ENCODE data around the gene C5orf15.

Gene C5orf15

GRCh38 chr5:134000696-134001453 is 32.5 kb upstream of the C5orf15 start:
- no peaks in the 10 kb centered on the region for H3K9me3 ChIP-seq (ENCODE audit: severe bottlenecking)
- H3K27me3 ChIP-seq (ENCODE audit: insufficient read depth, low read depth, severe bottlenecking), result no peaks in the 10 kb centered on the region
- no peak overlapping the region for H3K27ac ChIP-seq
- H3K4me3 ChIP-seq (ENCODE audit: low read depth, low read length), result no peak overlapping the region
- no peak for DNase-seq
- peaks cover 33% of the 10 kb centered on the region for H3K36me3 ChIP-seq
- TF ChIP-seq, protein P1, sequence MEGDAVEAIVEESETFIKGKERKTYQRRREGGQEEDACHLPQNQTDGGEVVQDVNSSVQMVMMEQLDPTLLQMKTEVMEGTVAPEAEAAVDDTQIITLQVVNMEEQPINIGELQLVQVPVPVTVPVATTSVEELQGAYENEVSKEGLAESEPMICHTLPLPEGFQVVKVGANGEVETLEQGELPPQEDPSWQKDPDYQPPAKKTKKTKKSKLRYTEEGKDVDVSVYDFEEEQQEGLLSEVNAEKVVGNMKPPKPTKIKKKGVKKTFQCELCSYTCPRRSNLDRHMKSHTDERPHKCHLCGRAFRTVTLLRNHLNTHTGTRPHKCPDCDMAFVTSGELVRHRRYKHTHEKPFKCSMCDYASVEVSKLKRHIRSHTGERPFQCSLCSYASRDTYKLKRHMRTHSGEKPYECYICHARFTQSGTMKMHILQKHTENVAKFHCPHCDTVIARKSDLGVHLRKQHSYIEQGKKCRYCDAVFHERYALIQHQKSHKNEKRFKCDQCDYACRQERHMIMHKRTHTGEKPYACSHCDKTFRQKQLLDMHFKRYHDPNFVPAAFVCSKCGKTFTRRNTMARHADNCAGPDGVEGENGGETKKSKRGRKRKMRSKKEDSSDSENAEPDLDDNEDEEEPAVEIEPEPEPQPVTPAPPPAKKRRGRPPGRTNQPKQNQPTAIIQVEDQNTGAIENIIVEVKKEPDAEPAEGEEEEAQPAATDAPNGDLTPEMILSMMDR (IDR thresholded peaks at IDR 0.05; ENCODE audit: low read depth, low read length), result no peak

DNA sequence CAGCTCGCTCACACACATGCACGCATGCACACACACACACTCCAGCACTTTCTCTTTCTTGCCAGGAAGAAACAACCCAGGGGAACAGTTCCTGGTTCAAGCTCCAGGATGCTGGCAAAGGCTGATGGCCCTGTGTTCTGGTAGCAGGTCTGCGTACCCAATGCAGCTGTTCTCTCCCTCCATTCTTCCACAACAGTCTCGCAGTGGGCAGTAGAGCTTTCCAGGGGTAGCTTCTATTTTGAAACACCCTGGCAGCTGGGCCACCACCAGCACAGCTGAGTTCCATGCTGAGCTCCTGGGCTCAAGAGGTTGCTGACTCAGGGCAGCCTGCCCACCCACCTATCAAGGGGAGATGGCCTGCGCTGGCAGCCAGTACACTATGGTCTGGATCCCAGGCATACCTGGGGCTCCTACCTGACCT is 31.7 kb upstream of the C5orf15 start:
- Histone ChIP-seq H3K36me3 (peaks cover 34% of the 10 kb centered on the region), H3K27ac (no peak overlapping the region)
- TF ChIP-seq, protein P1 (IDR thresholded peaks at IDR 0.05; ENCODE audit: low read depth, low read length), result no peak

DNA sequence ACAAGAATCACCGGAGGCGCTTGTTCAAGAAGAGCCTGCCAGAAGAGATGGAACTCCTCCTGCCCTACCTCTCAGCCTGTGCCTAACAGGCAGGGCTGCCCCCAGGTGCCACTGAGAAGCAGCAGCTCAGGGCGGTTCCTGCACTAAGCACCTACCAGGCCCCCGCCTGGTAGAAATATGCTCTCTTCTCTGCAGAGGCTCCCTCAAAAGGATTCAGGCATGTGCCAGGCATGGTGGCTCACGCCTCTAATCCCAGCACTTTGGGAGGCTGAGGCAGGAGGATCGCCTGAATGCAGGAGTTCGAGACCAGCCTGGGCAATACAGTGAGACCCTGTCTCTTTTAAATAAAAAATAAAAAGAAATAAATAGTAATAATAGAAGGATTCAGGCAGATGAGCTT is 30.4 kb upstream of the C5orf15 start:
- Histone ChIP-seq H3K27ac (no peak overlapping the region), H3K9me3 (ENCODE audit: severe bottlenecking) (no peaks in the 10 kb centered on the region), H3K36me3 (peaks cover 35% of the 10 kb centered on the region), H3K4me3 (ENCODE audit: low read depth, low read length) (no peak overlapping the region), H3K27me3 (ENCODE audit: insufficient read depth, low read depth, severe bottlenecking) (no peaks in the 10 kb centered on the region)
- TF ChIP-seq, protein P1 (IDR thresholded peaks at IDR 0.05; ENCODE audit: low read depth, low read length), result no peak
- no peak for DNase-seq

More for the DNA sequence above, 31.7 kb upstream of the C5orf15 start:
- Histone ChIP-seq H3K9me3 (ENCODE audit: severe bottlenecking) (no peaks in the 10 kb centered on the region), H3K27me3 (ENCODE audit: insufficient read depth, low read depth, severe bottlenecking) (no peaks in the 10 kb centered on the region), H3K4me3 (ENCODE audit: low read depth, low read length) (no peak overlapping the region)
- DNase-seq, result no peak

DNA sequence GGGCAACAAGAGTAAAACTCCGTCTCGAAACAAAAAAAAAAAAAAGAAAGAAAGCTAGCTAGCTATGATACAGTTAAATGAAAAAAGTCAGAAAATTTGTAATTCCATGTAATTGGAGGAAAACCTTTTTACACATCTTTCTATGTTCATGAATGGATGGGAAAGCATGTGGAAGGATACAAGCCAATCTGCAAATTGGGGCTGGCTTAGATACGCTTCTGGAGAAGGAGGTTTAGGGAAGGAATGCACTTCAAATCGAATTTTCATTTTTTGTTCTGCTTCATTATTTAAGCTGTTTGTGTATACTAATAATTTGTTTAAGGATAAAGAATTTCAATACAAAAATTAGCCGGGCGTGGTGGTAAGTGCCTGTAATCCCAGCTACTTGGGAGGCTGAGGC is 29.6 kb upstream of the C5orf15 start:
- H3K36me3 ChIP-seq, result peaks cover 32% of the 10 kb centered on the region
- no peaks in the 10 kb centered on the region for H3K27me3 ChIP-seq (ENCODE audit: insufficient read depth, low read depth, severe bottlenecking)
- H3K9me3 ChIP-seq (ENCODE audit: severe bottlenecking), result no peaks in the 10 kb centered on the region
- no peak for DNase-seq
- no peak overlapping the region for H3K27ac ChIP-seq
- TF ChIP-seq, protein P1 (IDR thresholded peaks at IDR 0.05; ENCODE audit: low read depth, low read length), result no peak
- H3K4me3 ChIP-seq (ENCODE audit: low read depth, low read length), result no peak overlapping the region

DNA sequence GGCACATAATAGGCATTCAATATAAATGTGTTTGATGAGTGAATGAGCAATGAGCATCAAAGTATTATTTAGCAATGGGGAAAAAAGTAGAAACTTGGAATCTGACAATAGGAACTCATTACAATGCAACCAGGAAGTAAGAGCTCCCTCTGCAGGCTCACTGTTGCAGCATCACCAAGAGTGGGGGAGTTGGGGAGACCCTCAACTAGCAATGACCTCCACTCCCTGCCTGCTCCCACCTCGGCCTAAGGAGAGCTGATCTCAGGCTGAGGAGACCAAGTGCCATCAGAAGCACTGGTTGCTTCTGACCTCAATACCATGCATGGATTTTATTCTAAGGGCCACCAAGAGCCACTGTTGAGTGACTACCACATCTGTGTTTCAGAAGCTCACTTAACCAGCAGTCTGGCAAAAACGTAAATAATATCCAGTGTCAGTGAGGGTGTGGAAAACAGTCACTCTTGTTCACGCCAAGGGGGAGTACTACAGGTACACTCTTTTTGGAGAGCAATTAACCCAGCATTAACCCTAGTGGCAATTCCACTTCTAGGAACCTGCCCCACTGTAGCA is 28.3 kb upstream of the C5orf15 start:
- Histone ChIP-seq H3K27me3 (ENCODE audit: insufficient read depth, low read depth, severe bottlenecking) (no peaks in the 10 kb centered on the region), H3K9me3 (ENCODE audit: severe bottlenecking) (no peaks in the 10 kb centered on the region), H3K36me3 (peaks cover 23% of the 10 kb centered on the region), H3K27ac (no peak overlapping the region), H3K4me3 (ENCODE audit: low read depth, low read length) (no peak overlapping the region)
- DNase-seq, result peak; percentile 26
- TF ChIP-seq, protein P1 (IDR thresholded peaks at IDR 0.05; ENCODE audit: low read depth, low read length), result peak; percentile 81

Data from WERI-Rb-1 (cell line).